AG20443 (cell line): Measurements from ENCODE around the gene GALNTL6.

ENCODE experiments used
- DNase-seq: peaks from one replicate; pipeline ENCODE4 v3.0.0; 2012; ENCODE audit warnings: low spot score, mixed read lengths

The GALNTL6 gene

DNA sequence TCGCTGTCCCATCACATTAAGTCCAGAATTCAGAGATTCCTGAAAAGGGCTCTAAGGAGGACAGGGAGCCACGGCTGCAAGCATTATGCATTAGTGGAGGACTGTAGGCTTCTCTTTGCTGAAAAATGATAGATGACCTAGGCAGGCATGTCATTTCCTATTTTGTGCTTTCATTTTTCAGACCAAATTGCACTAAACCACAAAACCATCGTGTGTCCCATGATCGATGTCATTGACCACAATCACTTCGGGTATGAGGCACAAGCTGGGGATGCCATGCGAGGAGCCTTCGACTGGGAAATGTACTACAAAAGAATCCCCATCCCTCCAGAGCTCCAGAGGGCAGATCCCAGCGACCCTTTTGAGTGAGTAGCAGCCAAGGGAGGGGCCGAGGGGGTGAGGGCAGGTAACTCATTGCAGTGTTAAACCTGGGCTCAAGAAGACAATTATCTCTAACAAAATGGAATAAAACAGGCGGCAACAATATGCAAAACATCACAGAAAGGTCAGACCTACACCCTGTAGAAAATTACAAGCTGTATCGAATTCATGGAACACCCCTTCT lies 1000.2 kb downstream of the GALNTL6 start:
- DNase-seq, result no peak

DNA sequence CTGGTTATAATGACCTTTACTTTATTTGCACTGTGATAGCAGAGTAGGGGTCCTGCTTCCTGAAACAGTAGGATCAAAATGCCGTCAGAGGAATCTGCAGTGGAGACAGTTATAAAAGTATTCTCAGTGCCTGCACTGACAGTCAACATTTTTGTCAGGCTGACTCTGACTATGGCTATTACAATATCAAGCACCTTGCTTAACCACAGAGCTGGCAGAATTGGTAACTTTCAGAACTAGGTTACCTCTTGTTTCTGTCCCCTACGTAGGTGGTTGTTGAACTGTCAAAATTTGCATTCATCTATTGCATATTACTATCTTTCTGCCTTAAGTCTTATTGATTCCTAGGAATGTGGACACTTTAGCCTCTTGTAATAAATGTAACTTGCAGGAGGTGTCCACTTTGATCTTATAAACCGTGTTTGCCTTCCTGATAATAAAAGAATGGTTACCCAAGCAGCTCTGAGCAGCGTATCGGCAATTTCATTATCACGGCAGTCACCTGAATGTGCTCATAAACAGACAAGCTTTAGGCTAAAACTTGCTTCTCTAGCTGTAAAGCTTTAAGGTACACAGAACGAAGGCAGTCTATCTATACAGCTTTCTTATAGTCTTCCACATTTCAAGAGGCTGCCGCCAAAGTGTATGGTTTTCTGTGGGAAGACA lies 1002.4 kb downstream of the GALNTL6 start:
- DNase-seq, result no peak

DNA sequence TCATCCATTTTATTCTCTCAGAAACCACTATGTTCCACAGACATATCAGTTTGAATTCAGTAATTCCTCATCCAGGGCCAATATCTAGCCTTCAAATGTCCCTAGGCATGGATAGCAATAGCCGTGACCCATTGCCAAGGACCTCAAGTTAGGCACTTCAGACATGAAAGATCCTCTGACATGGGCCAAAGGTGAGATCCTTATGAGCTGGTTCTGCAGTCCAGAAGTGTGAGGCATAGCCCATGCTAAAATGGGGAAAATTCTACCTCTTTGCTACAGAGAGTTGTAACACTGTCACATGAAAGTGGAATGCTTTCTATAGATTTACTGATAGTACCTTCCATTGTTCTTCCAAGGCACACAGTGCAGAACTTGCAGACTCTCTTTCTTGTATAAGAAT lies 1005.7 kb downstream of the GALNTL6 start:
- DNase-seq, result no peak

DNA sequence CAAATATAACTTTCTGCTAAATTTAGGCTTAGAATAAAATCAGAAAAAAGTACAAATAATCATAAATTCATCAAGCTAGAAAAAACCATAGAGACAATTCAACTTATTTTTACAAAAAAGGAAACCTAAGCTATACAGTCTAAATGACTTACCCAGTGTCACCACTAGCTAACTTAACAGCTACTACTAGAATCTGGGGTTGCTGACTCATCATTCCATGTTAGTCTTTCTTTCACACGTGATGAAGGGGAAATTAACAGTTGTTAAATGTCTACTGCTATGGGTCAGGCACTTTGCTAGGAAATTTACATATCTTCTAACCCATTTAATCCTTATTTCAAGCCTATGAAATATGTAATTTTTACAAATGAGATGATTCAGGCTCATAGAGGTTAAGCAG lies 1006.1 kb downstream of the GALNTL6 start:
- no peak for DNase-seq

DNA sequence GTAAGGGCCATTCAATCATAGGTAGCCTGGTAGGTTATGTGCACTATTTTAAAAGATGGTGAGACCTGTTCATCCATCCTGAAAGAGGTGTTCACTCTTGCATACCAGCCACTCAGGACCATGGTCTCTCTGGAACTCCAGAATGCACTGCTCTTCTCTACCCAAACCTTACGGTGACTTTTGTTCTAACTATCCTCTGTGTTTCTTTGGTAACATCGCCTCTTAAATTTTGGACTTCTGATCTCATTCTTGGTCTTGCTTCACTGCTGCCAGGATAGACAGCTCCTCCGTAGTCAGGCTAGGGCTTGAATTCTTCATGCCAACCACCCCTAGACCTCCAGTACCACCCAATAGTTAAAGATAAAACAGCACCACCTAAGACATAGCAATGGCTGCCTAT lies 1009.1 kb downstream of the GALNTL6 start:
- DNase-seq, result no peak

DNA sequence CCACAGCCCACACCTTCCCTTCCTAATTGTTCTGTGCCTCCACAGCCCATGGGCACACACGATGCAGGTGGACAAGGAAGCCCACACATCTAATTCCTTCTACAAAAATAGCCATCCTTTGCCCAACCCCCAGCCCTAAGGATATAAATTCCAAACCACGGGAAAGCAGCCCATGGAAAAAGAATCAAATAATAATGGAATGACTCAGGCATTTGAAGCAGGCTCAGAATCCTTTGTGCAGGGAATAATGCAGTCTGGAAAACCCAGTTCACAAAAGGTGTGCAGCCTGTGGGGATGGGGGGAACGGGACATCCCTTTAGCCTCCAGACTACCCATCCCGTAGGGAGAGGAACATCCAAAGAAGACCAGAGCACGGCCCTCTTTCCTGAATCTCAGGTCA lies 1013.1 kb downstream of the GALNTL6 start:
- DNase-seq, result peak; percentile 25

DNA sequence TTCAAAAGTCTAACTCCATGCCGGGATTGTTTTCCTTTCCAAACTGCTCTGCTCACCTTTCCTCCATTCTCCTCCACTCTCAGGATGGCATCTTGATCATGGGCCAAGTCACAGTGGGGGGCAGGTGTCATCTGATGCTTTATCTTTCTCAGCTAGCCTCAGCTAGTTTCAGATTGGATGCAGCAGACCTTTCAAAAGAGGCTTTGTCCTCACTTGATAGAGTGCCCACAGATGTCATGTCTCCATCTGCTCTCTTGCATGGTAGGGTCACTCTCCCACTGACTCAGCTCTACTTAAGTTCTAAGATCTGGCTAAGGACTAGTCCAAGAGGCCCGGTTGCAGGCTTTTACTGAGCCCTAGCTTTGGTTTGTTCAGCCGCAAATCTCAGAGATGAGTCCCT lies 1013.7 kb downstream of the GALNTL6 start:
- no peak for DNase-seq

DNA sequence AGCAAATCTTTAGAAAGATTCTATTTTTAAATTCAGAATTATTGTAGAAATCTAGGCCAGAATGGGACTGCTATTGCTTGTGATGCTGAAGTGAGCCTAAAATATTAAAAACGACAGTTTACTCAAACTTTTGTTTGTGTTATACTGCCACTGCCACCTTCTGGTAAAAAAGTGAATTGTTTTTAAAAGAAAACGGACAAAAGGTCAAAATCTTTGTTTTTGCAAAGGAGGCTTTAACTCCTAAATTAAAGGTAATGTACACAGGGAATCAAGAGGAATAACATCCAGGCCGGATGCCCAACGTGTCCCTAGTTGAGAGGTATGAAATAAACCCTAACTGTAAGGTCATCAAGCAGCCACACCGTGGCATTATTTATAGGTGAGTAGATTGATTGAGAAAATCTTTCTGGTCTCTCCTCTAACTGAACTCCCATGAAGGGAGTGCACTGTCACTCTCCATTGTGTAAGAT lies 1017.1 kb downstream of the GALNTL6 start:
- DNase-seq, result peak; percentile 24

DNA sequence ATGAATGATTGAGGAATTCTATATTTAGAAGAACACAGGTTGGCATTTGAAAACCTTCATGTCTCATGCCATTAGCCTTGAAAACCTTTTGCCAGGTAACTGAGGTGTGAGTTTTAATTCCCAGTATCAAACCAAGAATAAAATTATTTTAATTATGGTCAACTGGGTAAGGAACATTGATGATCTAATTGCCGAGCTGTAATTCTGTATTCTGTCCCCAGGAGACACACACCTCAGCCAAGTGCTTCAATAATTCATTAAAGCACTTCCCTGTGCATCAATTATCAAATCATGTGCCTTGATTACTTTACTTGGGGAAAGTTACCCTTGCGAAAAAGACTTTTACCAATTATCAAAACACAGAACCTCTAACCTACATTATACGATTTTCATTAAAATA lies 1023.5 kb downstream of the GALNTL6 start:
- DNase-seq, result no peak

DNA sequence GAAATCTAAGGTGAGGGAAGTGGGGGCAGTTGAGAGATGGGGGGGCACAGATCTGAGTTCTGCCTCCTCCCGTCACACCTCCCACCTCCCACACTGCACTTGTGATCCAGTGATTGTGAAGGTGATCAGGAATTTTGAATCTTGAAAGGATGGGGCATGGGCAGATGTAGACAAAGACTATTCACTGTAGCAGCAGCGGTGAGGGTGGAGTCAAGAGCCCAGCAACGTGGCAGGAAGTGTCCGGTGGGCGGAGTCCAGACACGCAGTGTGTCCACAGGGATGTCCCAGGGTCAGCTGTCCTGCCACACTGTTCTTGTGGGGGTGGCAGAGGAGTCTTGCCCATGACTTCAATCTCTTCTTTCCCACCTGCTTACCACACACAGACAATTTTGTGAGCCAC lies 1024.9 kb downstream of the GALNTL6 start:
- no peak for DNase-seq

DNA sequence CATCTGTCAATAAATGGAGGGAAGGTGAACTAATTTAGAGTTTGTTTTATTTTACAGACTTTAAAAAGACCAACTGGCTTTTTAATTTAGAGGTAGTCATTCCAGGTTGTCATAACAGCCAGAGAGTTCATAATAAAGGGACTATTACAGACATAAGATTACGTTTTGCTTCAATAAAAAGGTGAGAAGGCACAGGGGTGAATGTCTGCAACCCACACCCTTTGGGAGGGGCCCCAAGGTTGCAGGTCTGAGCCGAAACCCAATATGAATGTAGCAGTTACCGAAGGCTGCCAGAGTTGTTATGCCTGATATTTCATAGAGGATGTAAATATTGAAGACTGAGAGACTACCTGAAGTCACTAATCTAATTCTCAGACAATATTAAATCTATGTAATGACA lies 1025.7 kb downstream of the GALNTL6 start:
- no peak for DNase-seq

DNA sequence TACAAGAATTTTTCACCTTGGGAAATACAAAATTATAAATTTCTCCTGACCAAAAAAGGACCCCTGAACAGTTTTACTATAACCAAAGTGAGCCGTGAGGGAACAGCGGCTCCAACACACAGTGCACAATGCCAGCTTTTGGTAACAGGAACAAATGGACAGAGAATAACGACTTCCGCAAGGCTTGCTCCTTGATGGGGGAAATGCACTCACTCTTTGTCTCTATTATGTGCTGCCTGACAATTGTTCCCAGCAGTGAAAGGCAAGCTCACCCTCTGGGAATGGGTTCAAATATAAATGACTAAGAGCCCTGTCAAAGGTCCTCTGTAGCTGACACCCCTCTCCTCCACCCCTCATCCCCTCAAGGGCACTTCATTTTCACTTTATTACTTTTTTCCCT lies 1029.6 kb downstream of the GALNTL6 start:
- no peak for DNase-seq

DNA sequence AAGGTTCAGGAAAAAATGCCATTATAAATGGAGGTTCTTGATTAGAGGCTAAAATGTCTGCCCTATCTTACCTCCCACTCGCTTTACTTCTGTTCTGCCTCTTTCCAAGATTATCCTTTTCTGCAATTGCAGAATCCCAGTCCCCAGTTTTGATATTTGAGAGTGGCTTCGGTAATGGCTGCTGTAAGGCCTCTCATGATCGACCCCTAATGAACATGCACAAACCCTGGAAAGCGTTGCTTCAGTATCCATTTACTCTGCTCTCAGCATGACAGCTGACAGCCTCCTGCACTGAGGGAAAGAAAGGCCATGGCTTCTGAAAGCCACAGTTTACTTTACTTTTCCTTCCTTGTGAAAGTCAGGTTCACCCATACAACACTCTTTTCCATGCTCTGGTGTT lies 1030.0 kb downstream of the GALNTL6 start:
- DNase-seq, result no peak

DNA sequence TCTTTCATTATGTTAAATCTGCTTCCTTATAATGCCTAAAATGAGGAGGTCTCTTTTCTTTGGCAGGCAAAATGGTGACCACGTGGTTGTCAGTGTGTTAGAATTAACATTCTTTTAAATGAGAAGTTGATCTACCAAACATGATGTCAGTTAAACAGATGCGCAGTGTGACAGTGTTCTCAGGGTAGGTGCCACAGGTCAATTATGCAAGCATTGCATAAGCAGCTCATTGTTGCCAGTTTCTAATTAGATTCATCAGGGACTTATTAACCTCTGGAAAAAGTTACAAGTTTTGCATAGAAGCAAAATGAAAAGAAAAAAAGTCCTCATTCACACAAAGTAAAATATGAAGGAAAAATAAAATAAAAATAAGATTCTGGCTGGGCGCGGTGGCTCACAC lies 1031.4 kb downstream of the GALNTL6 start:
- no peak for DNase-seq

DNA sequence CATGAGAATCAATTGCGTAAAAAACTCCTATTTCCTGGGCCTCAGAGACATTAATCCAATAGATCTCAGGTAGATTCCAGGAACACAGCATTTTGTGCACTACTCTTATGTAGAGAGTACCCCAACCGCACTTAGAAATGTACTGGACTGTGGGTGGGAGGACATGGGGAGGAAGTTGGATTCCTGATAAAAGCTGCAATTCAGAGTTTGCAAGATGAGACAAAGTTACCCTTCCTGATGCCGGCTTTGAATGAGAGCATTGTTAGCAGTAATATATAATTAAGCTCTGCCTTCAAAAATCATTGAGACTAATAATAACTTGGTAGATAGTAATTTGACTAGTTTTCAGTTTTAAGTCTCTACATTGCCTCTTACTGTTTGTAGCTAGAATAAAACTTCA lies 1032.1 kb downstream of the GALNTL6 start:
- DNase-seq, result no peak

DNA sequence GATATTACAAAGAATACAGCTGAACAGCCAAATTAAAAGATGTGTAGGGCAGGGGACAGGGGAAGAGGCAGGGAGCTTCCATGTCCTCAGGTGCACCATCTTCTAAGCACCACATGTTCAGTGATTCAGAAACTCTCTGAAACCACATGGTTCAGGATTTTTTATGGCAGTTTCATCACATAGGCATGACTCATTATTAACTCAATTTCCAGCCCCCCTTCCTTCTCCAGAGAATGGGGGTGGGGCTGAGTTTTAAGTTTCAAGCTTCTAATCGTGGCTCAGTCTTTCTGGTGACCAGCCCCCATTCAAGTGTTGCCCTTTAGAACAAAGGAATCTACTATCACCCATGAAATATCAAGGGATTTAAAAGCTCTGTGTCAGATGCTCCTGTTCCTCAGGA lies 1037.6 kb downstream of the GALNTL6 start:
- peak; percentile 40 for DNase-seq

DNA sequence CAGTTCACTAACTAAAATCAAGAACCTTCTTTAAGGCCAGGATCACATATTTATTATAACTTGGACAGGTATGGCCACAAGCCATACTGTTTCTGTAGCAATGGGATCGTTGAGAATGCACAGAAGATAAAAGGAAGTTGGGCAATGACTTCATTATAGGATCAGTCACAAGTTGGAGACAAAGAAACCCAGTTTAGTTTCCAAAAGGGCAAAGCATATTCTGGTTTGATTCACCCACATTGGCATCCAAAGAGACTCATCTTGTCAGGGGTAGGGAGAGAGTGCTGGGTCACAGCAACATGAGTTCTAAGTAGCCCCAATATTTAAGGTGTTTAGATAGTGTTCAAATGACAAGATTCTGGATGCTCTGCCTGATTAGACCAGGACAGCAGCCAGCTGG lies 1038.3 kb downstream of the GALNTL6 start:
- DNase-seq, result no peak

DNA sequence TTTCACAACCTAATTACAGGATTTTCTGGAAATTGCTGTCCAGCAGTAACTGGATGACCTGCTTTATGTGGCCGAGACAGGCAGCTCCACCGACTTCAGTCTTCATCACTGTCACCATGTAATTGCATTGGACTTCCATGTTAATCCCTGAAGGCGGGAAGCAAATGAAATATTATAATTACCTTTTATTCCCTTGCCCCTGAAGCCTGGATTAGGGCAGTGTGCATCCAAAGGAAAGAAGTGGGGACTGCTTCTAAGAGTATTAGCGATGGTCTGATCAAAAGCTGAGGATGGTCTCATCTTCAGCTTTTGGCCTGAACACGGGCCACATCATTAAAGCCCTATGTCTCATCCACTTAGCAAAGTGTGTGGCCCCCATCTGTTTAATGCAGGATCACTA lies 1043.8 kb downstream of the GALNTL6 start:
- no peak for DNase-seq

DNA sequence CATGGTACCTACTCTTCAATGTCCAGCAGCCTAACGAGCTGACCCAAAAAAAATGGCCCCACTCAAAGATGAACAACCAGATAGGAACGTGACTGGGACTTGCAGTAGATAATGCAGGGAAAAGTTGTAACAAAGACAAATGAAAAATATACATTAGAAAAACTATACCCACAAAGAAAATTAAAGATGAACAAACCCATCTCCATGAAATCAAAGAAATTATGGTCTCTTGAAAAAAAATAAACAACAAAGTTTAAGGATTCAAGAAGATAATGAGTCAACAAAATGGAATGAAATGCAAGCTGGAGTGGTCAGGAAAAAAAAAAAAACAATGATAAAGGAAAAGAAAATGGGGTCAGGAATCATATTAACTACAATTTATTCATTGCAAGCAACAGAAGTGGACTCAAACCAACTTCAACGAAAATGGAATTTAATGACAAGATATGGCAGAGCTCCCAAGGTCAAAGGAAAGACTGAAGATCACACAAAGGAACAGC lies 1045.6 kb downstream of the GALNTL6 start:
- DNase-seq, result no peak

DNA sequence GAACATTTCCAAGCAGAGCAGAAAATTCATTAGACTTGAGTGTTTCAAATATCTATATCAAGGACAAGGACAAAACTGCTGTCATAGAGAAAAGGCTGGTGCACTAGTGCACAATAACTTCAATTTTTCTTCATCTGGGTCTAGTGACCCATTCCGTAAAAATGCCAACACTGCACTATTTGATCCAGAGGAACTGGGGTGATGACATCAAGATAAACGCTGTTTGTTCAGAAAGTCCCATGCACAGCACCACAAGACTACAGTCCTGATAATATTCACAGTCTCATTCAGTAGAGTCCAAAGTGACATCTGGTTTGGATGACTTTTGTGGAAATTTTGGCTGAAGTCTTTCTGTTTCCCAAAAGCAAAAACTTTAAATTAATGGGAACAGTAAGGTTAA lies 1051.9 kb downstream of the GALNTL6 start:
- no peak for DNase-seq

DNA sequence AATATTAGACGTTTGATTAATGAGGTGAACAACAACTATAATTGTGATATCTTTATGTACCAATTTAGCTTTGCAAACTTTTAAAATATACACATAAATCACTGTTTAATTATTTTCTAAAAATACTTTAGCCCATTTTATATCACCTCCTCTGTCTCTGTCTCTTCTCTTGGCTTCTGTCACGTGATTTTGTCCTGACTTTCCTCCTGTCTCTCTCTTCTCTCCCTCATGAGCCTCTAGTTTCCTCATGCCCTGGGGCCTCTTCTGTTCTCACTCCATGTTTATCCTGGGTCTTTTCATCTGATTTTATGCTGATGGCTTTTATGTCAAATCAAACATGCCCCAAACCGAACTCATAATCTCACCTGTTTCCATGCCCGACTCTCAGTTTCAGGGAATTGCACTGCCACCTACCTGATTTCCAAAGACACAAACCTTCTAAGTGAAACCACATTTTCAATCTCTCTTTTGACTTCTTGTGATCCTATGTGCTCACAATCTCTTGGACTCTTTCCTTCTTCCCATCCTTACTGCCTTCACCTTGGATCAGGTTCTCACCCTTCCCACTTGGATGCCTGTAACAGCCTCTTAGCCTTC lies 1052.4 kb downstream of the GALNTL6 start:
- no peak for DNase-seq

DNA sequence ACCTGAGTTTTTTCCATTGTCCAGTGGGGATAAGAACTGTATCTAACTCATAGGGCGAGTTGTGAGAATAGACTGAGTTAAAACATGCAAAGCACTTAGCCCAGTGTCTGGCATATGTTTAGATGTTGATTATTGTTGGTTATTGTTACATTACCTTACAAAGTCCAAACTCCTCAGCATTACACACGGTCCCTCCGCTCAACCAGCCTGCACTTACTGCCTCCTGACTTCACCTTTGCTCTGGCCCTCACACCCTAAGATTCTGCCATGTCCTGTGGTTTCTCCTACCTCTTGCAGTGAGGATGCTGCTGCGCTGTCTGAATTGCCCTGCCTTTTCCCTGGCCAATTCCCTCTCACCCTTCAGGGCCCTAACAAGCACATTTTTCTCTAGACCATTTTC lies 1053.2 kb downstream of the GALNTL6 start:
- no peak for DNase-seq

DNA sequence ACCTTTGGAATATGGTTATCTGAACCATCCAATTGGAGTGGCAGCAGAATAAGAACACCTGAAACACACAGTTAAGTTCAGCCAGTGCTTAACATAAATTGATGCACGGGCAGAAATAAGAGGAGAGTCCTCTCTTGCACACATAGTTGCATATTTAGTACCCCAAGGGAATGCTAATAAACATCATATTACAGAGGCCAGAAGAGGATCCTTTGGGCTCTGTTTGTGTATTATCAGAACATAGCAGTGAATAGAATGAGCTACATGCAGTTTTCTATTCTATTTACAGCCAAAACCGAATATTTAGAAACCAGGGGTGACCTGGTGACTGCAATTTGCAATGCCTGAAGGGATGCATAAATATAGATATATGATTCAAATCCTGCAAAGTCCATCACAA lies 1054.6 kb downstream of the GALNTL6 start:
- no peak for DNase-seq

DNA sequence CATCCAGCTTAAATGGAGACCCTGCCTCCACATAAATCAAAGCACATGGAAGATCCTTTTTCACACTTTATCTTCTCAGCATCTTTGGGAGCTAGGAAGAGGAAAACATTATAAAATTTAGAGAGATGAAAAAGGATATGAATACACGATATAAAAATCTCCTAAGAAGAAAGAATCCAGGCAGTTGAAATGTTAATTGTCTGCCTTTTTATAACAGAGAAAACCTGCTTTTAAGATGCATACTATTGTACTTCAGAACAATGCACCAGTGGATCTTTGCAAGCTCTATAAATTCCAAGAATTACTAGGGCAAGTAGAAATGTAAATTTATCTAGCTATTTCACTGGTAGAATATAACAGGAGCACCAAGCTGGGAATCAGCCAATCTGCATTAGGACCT lies 1055.1 kb downstream of the GALNTL6 start:
- no peak for DNase-seq
